CD14-positive monocyte (primary cell): ENCODE results near the gene MLLT10. TPM values are rescaled to one million over a fixed set of nuclear protein-coding genes. Genes with fewer than 3 reads are reported as not detected.

Experiments used
- DNase-seq, 3 donors: peaks; one replicate each; pipeline ENCODE4 v3.0.0-alpha.2; 2011 to 2022
- H2AFZ ChIP-seq: 2 replicates; pipeline ENCODE4 v1.6.0; 2012; ENCODE audit warnings: mild to moderate bottlenecking, low read depth, low read length, inconsistent platforms; ENCODE audit not compliant: insufficient read depth, poor library complexity, severe bottlenecking
- H3K27ac ChIP-seq, 2 donors: 1 replicate in 1 of 2; 2 replicates in 1 of 2; pipeline ENCODE4 v1.5.1; 2012 to 2013; ENCODE audit warnings: low read length in 2 of 2, control low read depth in 1 of 2, inconsistent platforms in 1 of 2, low read depth in 1 of 2, mild to moderate bottlenecking in 1 of 2
- H3K27me3 ChIP-seq, 2 donors: one replicate each; pipeline versions ENCODE4 v1.6.0 to v1.6.1; 2011 to 2013; ENCODE audit warnings: low read length in 2 of 2; ENCODE audit not compliant: control insufficient read depth in 2 of 2, insufficient read depth in 2 of 2
- H3K36me3 ChIP-seq, 2 donors: replicated peaks in 1 of 2; 1 replicate in 1 of 2; 2 replicates in 1 of 2; pipeline versions ENCODE4 v1.5.1 to v1.6.1; 2012 to 2013; ENCODE audit warnings: low read length in 2 of 2, control low read depth in 1 of 2, inconsistent platforms in 1 of 2, mild to moderate bottlenecking in 1 of 2; ENCODE audit not compliant: insufficient read depth in 2 of 2, control insufficient read depth in 1 of 2
- H3K4me1 ChIP-seq, 2 donors: 1 replicate in 1 of 2; 2 replicates in 1 of 2; pipeline versions ENCODE4 v1.5.1 to v1.6.1; 2012 to 2013; ENCODE audit warnings: low read length in 2 of 2, control low read depth in 1 of 2, inconsistent platforms in 1 of 2, mild to moderate bottlenecking in 1 of 2, moderate library complexity in 1 of 2; ENCODE audit not compliant: insufficient read depth in 2 of 2, control insufficient read depth in 1 of 2
- H3K4me2 ChIP-seq: replicated peaks from 2 replicates; pipeline ENCODE3; 2012; ENCODE audit warnings: low read length, moderate library complexity, mild to moderate bottlenecking; ENCODE audit not compliant: poor library complexity, severe bottlenecking; ENCODE audit errors: extremely low read depth
- H3K4me3 ChIP-seq, 3 experiments: fragments of 200-600 bp in 1 of 3; sonication (generic) in 1 of 3; replicated peaks in 1 of 3; 1 replicate in 2 of 3; 2 replicates in 1 of 3; pipeline ENCODE4 v1.5.1; 2011 to 2013; ENCODE audit warnings: low read length in 3 of 3, mild to moderate bottlenecking in 3 of 3, control low read depth in 2 of 3, low read depth in 2 of 3, inconsistent platforms in 1 of 3, moderate library complexity in 1 of 3
- H3K79me2 ChIP-seq: 2 replicates; pipeline ENCODE4 v1.6.0; 2012; ENCODE audit warnings: mild to moderate bottlenecking, control low read depth, inconsistent platforms, low read length, moderate library complexity; ENCODE audit not compliant: insufficient read depth
- H3K9ac ChIP-seq: 2 replicates; pipeline ENCODE4 v1.6.0; 2017; ENCODE audit warnings: low read length, mild to moderate bottlenecking; ENCODE audit not compliant: insufficient read depth, poor library complexity, severe bottlenecking
- H3K9me3 ChIP-seq, 2 donors: replicated peaks in 1 of 2; 1 replicate in 1 of 2; 2 replicates in 1 of 2; pipeline versions ENCODE4 v1.5.1 to v1.6.1; 2012 to 2013; ENCODE audit warnings: low read length in 2 of 2, control low read depth in 1 of 2; ENCODE audit not compliant: control insufficient read depth in 1 of 2, insufficient read depth in 1 of 2
- H4K20me1 ChIP-seq: 2 replicates; pipeline ENCODE4 v1.6.0; 2012; ENCODE audit warnings: mild to moderate bottlenecking, low read length, control low read depth, moderate library complexity; ENCODE audit not compliant: insufficient read depth
- H3K27ac Mint-ChIP-seq, 7 donors: one replicate each; pipeline ENCODE4 v1.8.0; 2020; ENCODE audit warnings: mild to moderate bottlenecking in 7 of 7, mixed read lengths in 7 of 7, moderate library complexity in 6 of 7, inconsistent platforms in 2 of 7
- H3K27me3 Mint-ChIP-seq, 3 donors: one replicate each; pipeline ENCODE4 v1.8.0; 2021 to 2022; ENCODE audit warnings: low read depth in 3 of 3, mild to moderate bottlenecking in 3 of 3, mixed read lengths in 3 of 3, moderate library complexity in 3 of 3, inconsistent platforms in 1 of 3
- H3K36me3 Mint-ChIP-seq, 2 donors: one replicate each; pipeline ENCODE4 v1.8.0; 2020; ENCODE audit warnings: mixed read lengths in 2 of 2, inconsistent platforms in 1 of 2, mild to moderate bottlenecking in 1 of 2
- H3K4me1 Mint-ChIP-seq: one replicate; pipeline ENCODE4 v1.8.0; 2020; ENCODE audit warnings: mild to moderate bottlenecking, mixed read lengths
- H3K4me3 Mint-ChIP-seq, 2 donors: one replicate each; pipeline ENCODE4 v1.8.0; 2020; ENCODE audit warnings: mild to moderate bottlenecking in 2 of 2, mixed read lengths in 2 of 2, moderate library complexity in 1 of 2
- H3K9me3 Mint-ChIP-seq, 7 donors: one replicate each; pipeline ENCODE4 v1.8.0; 2020 to 2022; ENCODE audit warnings: mixed read lengths in 7 of 7, mild to moderate bottlenecking in 6 of 7, moderate library complexity in 6 of 7, inconsistent platforms in 2 of 7
- CTCF ChIP-seq: fragments of 200-600 bp; IDR thresholded peaks from one replicate; pipeline ENCODE4 v1.8.0; 2022; ENCODE audit warnings: antibody characterized with exemption, mild to moderate bottlenecking
- WGBS: methylation state at CpG from one replicate; pipeline ENCODE4 v1.1.5; 2013; ENCODE audit warnings: missing lambda C conversion rate; ENCODE audit not compliant: insufficient coverage; 5-methylcytosine and 5-hydroxymethylcytosine counted together
- intact Hi-C, 2 donors: fragments of 100-400 bp; cut with micrococcal nuclease; formaldehyde crosslinking; loops; one replicate each; pipeline versions ENCODE4 v1.15.0 to v1.15.1; 2023
- polyA plus RNA-seq, 3 donors: library from polyadenylated mRNA; depleted of rRNA in 1 of 3; unstranded in 2 of 3; stranded (reverse) in 1 of 3; fragments of 300-500 nt in 2 of 3; fragments of >200 nt in 1 of 3; fragmentation: Illumina TruSeq in 2 of 3; gene quantifications; 1 replicate in 2 of 3; 2 replicates in 1 of 3; pipeline ENCODE4 v1.2.3, GENCODE V29; 2012 to 2021

Gene MLLT10
- polyA plus RNA-seq, 3 donors, result 4.9 to 39.1 (median 7.5) TPM

GRCh38 chr10:21487416-21488180 is 46.4 kb upstream of the MLLT10 start:
- Histone ChIP-seq H3K9ac (no peak overlapping the region), H3K27me3 (no peaks in the 10 kb centered on the region), H3K36me3 (no peaks in the 10 kb centered on the region), H3K27ac (no peak overlapping the region), H4K20me1 (no peaks in the 10 kb centered on the region), H3K4me1 (no peaks in the 10 kb centered on the region), H2AFZ (no peak overlapping the region), H3K4me3 (no peak overlapping the region), H3K4me2 (no peak overlapping the region), H3K79me2 (no peaks in the 10 kb centered on the region), H3K9me3 (no peaks in the 10 kb centered on the region)
- H3K4me1 Mint-ChIP-seq, result no peaks in the 10 kb centered on the region
- intact Hi-C loops, result no loop called here
- DNase-seq, result no peak
- no peaks in the 10 kb centered on the region for H3K36me3 Mint-ChIP-seq
- no peak for TF ChIP-seq CTCF
- WGBS, result 100% methylated on average over 2 of the region's 10 CpGs
- no peak overlapping the region for H3K4me3 Mint-ChIP-seq
- H3K9me3 Mint-ChIP-seq, result peaks cover 0 to 8% (median 7%) of the 10 kb centered on the region in 7 donors
- H3K27me3 Mint-ChIP-seq, result peaks cover 0 to 3% (median 2%) of the 10 kb centered on the region in 3 donors
- peak overlapping the region in 1 of 7 donors; percentile 33 for H3K27ac Mint-ChIP-seq

- no peaks in the 10 kb centered on the region for H3K9me3 ChIP-seq
- no peaks in the 10 kb centered on the region for H3K79me2 ChIP-seq
- no peak overlapping the region for H3K4me3 ChIP-seq
- no peaks in the 10 kb centered on the region for H3K4me1 ChIP-seq
- H3K27ac ChIP-seq, result no peak overlapping the region
- peaks cover 0 to 7% (median 3%) of the 10 kb centered on the region in 7 donors for H3K9me3 Mint-ChIP-seq
- H3K27ac Mint-ChIP-seq, result no peak overlapping the region
- H3K4me2 ChIP-seq, result no peak overlapping the region
- no peak overlapping the region for H3K9ac ChIP-seq
- no peaks in the 10 kb centered on the region for H4K20me1 ChIP-seq
- intact Hi-C loops, result no loop called here
- no peak overlapping the region for H2AFZ ChIP-seq
- no peaks in the 10 kb centered on the region for H3K36me3 ChIP-seq
- H3K36me3 Mint-ChIP-seq, result no peaks in the 10 kb centered on the region
- 42% methylated on average over 4 of the region's 6 CpGs for WGBS
- no peak for TF ChIP-seq CTCF
- H3K4me1 Mint-ChIP-seq, result no peaks in the 10 kb centered on the region
- H3K4me3 Mint-ChIP-seq, result no peak overlapping the region
- no peak for DNase-seq
- peaks cover 2 to 7% (median 3%) of the 10 kb centered on the region in 3 donors for H3K27me3 Mint-ChIP-seq
- no peaks in the 10 kb centered on the region for H3K27me3 ChIP-seq
Measured at GRCh38 chr10:21488246-21488956, 45.6 kb upstream of the MLLT10 start.
